GM18526 (cell line): ENCODE data around the gene MEGF11.

Experiments
- POLR2A ChIP-seq: IDR thresholded peaks from 3 replicates; pipeline ENCODE4 v1.6.1; 2011; ENCODE audit not compliant: insufficient read length; ENCODE audit errors: extremely low read depth

Gene MEGF11

DNA sequence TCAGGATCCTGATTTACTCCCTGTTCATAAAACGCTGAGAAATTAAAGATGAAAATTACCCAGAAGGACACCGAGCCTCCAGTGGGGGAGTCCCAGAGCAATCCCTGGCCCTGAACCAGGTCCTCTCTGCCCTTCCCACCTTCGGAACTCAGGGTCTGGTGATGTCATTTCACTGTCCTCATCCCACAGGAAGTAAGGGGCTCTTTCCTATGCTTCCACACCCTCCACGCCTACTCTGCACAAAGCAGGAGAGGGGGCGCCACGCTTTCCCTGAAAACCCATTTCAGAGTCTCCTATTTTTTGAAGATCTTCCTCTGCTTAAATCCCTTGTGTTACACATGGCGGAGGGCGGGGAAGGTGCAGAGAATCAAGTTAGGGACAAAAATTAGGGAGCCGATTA is 18.8 kb downstream of the MEGF11 start:
- no peak for TF ChIP-seq POLR2A

DNA sequence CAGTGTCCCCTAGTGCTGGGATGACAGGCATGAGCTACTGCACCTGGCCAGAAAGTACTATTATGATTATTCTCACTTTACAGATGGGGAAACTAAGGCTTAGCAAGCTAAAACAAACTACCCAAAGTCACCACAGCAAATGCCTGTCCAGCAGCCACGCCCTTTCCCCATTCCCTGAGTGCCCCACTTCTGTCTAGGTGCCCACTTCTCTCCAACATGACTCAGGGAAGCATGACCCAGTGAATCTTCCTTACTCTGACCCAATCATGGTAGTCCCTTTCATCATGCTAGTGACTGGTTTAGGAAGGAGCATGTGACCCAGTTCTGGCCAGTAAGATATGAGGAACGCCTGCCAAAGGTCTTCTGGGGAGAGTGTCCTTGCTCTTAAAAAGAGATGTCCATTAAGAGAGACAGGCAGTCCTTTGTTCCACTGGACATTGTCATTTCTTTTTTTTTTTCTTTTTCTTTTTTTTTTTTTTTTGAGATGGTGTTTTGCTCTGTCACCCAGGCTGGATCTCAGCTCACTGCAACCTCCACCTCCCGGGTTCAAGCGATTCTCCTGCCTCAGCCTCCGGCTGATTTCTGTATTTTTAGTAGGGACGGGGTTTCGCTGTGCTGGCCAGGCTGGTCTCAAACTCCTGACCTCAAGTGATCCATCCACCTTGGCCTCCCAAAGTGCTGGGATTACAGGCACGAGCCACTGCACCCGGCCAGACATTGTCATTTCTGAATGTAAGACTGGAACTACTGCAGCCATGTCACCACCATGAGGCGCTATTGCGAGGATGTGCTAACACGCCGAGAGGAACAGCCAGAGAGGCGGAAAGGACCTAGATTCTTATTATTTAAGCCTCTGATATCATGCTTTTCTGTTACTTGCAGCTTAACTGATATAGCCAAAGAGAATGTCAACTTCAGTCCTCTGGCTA is 19.8 kb downstream of the MEGF11 start:
- TF ChIP-seq POLR2A, result no peak

DNA sequence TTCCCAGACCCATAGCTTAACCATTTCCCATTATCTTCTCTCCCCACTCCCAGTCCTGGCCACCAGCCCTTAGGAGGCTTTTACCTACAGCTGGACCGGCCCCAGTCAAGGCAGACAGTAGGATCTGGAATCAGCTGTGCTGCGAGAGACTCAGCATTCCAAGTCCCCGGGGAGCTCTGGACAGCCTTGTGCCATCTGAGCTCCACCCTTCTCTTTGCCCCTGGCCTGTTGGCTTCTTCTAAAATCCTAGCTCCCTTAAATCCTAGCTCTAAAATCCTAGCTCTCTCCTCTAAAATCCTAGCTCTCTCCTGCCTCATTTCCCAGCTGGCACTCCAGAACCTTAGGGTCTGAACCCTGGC is 21.3 kb downstream of the MEGF11 start:
- no peak for TF ChIP-seq POLR2A

DNA sequence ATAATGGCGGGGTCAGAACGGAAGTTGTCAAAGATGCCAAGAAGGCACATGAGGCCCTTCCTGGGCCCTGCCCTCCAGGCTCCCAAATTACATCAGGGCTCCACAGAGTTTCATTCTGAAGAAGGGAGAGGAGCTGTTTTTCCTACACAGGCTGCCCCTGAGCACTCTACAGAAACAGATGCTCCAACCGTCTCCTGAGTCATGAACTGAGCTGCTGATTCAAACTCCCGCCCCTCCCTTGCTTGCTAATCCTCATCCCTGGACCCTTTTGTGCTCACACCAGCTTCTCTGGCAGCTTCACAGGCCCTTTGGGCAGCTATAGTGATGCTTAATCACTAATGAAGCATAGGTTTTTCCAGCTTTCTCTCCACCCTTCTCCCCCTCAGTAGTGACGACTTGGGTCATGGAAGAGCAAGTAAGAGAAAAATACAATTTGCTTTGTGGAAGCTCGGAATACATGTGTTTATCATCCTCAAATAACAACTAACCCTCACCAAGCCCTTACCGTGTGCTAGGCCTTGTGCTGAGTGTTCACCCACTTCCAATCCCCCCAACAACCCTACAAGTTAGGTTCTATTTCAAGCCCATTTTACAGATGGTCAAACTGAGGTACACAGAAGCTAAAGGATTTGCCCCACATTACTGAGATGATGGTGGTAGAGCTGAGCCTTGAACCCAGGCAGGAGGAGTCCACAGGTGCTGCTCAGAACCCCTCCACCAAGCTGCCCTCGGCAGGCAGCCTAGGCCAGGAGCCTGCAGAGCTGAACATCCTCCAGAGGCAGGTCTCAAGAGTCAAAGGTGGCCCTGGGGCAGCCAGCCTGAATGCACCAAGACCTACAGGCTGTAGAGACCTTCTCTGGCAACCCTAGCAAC is 21.9 kb downstream of the MEGF11 start:
- no peak for TF ChIP-seq POLR2A

DNA sequence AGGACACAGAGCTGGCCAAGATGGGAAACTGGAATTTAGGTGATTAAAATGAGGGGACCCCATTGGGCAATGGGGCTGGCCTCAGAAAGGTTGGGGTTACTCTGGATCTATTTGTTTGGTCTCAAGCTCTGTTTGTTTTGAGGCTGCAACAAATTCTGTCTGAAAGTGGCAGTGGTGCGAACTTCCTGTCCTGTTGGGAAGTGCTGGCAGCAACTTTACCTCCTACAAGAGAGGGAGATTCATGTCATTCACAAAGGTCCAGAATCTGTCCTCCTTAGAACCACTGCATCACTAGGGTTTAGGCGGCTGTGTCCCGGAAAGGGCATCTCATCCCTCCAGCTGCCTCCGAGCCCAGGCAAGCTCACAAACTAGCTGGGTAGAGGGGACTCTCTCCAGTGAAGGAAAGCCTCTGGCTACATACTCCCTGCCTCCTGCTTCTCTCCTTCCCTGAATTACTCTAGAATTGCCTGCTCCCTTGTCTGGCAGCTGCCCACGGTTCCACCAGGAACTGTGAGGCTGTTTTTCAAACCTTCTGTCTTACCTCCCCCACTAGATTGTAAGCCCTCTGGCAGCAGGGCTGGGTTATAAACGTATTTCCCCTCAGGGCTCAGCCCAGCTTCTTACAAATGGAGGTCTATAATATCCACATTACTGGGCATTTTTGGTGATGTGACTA is 23.6 kb downstream of the MEGF11 start:
- TF ChIP-seq POLR2A, result no peak

DNA sequence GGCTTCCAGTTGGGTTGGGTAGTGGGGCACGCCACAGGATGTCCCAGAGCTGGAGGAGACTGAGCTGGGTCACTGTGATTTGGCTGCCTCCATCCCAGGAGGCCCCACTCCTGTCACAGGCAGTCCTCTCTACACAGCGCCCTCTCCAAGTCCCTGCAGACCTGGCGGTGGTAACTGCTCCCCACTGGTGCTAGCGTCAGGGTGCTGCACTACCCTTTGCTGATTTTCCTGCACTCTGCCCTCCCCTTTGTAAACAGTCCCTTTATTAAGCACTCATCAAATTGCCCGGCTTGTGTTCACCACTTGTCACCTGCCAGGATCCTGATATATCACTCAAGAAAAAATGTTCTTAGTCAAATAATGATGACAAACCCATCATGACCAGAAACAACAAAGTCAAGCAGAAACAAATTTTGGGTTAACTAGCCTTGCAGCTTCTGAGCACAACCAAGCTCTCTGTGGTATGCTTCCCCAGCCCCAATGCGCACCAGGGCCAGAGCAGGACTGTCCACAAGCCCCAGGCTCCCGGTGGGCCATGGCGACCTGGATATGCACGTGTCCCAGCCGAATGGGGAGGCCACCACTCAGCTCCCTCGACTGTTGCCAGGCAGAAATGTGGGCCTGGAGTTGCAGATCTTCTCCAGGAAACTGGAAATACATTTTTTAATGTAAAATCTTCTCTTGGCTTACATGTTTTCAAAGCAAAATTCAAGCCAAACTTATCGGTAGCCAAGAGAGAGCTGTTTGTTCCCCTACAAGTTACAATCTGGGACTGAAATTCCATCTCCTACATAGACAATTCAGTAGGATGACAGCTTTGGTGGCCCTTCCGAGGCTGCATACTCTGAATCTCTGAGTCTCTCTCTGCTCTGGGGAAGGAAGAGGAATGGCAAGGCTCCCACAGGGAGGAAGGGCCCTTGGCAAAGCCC is 24.5 kb downstream of the MEGF11 start:
- no peak for TF ChIP-seq POLR2A

DNA sequence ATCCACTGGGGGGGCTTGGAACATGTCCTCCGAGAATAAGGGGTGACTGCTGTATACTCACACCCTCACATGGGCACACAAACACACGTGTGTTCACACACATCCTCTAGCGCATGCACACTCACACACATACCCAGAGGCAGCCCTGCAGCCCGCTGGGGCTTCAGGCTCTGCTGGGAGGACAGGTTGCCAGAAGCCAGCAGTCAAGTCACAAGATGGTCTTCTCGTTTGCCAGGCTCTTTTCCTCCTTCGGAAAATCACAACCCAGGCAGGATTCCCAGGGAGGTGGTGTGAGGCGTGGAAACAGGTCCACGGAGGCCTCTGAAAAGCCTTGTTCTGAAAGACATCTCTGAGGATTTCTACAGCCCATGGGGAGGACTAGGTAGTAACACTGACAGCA is 26.8 kb downstream of the MEGF11 start:
- TF ChIP-seq POLR2A, result no peak

DNA sequence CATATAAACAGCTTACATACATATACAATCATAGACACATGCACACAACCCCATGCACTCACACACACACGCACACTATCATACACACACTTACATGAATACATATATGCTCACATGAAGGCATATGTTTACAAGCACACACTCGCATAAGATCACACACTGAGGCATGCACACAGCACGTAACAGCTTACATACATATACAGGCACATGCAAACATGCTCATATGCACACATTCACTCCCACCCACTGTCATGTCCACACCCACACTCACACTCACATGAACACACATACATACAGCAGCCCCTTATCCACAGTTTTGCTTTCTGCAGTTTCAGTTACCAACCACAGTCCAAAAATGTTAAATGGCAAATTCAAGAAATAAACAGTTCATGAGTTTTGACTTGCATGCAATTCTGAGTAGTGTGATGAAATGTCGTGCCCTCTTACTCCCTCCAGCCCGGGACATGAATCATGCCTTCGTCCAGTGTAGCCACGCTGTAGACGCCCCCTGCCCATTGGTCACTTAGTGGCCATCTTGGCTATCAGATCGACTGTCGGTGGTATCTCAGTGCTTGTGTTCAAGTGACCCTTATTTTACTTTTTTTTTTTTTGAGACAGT is 27.8 kb downstream of the MEGF11 start:
- no peak for TF ChIP-seq POLR2A

DNA sequence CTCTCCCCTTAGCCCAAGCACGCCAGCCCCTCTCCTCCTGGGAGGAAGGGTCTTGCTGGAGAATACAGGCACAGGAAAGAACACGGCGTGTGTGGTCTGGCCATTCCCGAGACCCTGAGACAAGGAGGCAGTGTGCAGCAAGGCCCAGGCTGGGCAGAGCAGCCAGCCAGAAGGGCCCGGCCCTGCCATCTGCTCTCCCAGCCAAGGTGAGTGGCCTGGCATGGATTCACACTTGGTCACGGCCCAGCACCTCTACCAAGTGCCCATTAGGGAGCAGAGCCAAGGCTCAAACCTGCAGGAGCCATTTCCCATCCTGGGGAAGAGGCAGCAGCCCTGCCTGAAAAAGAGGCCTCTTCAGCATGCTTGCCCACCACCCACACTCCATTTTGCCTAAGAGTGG is 28.6 kb downstream of the MEGF11 start:
- TF ChIP-seq POLR2A, result no peak

DNA sequence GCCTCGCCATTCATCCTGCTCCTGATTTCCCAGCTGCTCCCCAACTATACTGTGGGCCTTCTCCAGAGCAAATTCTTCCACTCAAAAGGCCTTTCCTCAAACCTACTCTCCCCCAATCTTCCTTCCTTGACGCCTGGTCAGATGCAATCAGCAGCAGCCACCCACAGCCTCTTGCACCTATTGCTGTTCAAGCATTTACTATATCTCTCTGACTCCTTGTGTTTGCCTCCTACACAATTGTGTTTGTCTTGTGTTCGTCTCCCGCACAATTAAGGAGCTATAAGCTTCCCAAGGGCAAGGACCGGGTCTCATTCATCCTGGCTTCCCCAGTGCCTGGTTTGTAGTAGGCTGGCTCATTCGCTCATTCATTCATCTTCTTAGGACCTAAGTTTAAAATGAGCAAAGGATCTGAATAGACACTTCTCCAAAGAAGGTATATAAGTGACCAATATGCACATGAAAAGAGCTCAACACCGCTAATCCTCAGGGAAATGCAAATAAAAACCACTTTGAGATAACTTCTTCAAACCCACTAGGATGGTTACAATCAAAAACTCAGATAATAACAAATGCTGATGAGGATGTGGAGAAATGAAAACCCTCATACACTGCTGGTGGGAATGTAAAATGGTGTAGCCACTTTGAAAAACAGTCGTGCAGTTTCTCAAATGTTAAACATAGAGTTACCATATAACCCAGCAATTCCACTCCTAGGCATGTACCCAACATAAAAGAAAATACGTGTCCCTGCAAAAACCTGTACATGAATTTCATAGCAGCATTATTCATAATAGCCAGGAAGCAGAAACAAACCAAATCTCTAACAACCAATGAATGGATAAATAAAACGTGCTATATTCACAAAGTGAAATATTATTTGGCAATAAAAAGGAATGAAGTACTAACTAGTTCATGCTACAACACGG is 31.0 kb downstream of the MEGF11 start:
- no peak for TF ChIP-seq POLR2A

DNA sequence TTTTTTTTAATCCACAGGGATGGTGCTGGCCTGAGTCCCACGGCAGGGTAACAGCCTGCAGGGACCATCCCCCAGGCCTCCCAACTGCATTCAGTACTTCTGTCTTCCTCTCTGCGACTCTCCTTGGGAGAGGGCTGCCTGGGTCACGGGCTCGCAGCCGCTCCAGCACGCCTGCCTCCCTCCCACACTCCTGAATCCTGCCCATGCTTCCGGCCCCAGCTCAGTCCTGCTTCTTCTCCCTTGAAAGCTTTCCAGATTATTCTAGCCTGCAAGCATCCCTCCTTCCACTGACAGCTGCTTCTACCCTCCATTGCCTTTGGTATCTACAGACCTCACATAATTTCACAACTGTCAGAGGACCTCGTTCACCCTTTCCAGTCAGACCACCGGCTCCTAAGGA is 32.4 kb downstream of the MEGF11 start:
- no peak for TF ChIP-seq POLR2A

DNA sequence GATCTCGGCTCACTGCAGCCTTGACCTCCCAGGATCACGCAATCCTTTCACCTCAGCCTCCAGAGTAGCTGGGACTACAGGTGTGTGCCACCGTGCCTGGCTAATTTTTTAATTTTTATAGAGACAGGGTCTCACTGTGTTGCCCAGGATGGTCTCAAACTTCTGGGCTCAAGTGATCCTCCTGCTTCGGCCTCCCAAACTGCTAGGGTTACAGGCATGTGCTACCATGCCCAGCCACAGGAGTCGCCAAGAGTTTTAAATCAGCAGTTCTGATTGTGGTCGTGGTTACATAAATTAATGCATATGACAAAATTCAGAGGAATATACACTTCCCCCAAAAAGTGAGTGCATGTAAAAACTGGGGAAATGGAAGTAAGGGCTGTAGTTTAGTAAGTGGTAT is 32.9 kb downstream of the MEGF11 start:
- TF ChIP-seq POLR2A, result no peak

DNA sequence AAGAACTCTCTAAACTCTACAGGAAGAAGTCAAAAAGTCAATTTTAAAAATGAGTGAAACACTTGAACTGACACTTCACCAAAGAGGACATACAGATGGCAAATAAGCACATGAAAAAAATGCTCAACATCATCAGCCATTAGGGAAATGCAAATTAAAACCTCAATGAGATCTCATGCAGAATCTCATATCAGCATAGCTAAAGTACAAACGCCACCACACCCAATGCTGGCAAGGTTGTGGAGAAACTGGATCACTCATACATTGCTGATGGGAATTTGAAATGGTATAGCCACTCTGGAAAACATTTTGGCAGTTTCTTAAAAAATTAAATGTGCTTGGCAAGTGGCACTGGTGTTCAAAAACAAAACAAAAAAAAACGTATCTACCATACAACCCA is 34.2 kb downstream of the MEGF11 start:
- TF ChIP-seq POLR2A, result no peak

DNA sequence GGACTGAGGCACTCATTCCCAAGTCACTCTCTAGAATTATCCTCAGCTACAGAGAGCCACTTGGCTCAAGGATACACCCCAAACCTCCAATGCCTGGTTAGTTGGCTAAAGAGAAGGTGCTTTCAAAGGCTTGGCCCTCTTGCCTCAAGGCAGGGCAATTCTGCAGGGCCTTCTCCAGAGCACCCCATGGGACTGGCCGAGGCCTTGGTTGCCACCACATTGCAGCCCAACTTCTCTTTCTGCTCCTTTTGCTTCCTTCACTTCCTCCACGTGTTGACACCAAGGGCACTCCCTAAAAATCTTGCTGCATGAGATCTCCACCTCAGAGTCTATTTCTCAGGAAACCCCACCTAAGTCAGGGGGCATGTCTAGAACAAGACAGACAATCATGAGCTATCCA is 36.7 kb downstream of the MEGF11 start:
- TF ChIP-seq POLR2A, result no peak

DNA sequence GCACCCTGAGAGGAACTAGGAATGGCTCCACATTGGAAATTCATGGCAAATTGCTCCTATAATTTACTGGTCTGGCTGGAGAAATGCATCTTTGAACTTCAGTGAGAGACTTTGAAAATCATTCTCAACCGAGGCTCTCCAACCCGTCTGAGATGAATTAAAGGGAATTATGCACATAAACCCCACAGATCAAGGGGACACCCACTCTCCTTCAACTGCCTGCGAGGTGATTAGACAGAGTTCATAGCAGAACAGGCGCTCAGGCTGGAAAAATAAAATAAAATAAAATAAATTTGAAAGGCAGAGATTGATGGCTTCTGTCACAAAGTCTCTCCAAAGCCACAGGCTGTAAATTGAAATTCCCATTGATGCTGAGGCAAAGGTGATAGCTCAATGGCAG is 37.7 kb downstream of the MEGF11 start:
- no peak for TF ChIP-seq POLR2A
